GM06990 (cell line): ENCODE measurements around the gene CA12.

Experiments used
- DNase-seq: peaks from one replicate; pipeline ENCODE4 v3.0.0-alpha.2; 2011; ENCODE audit not compliant: insufficient read length; ENCODE audit errors: extremely low read depth
- H3K27me3 ChIP-seq: replicated peaks from 2 replicates; pipeline ENCODE4 v1.6.0; 2011; ENCODE audit warnings: low read length; ENCODE audit not compliant: control insufficient read depth, insufficient read depth
- H3K36me3 ChIP-seq: 2 replicates; pipeline ENCODE4 v1.5.1; 2011; ENCODE audit warnings: low read length; ENCODE audit not compliant: control insufficient read depth, insufficient read depth
- H3K4me3 ChIP-seq: replicated peaks from 2 replicates; pipeline ENCODE4 v1.5.1; 2011; ENCODE audit warnings: low read depth, mild to moderate bottlenecking, control low read depth, low read length
- CTCF ChIP-seq: IDR thresholded peaks from 2 replicates; pipeline ENCODE4 v1.5.1; 2011; ENCODE audit warnings: low read length, control low read depth, mild to moderate bottlenecking, inconsistent platforms; ENCODE audit not compliant: insufficient read depth, poor library complexity, severe bottlenecking

The CA12 gene

GRCh38 chr15:63364399-63365272 is 17.0 kb downstream of the CA12 start:
- no peak for DNase-seq
- no peaks in the 10 kb centered on the region for H3K36me3 ChIP-seq
- no peak overlapping the region for H3K4me3 ChIP-seq
- peaks cover 3% of the 10 kb centered on the region for H3K27me3 ChIP-seq
- TF ChIP-seq CTCF, result no peak

- Histone ChIP-seq H3K27me3 (peaks cover 3% of the 10 kb centered on the region), H3K36me3 (no peaks in the 10 kb centered on the region), H3K4me3 (no peak overlapping the region)
- TF ChIP-seq CTCF, result no peak
- no peak for DNase-seq
Measured at GRCh38 chr15:63363292-63363691, 18.4 kb downstream of the CA12 start.

DNA sequence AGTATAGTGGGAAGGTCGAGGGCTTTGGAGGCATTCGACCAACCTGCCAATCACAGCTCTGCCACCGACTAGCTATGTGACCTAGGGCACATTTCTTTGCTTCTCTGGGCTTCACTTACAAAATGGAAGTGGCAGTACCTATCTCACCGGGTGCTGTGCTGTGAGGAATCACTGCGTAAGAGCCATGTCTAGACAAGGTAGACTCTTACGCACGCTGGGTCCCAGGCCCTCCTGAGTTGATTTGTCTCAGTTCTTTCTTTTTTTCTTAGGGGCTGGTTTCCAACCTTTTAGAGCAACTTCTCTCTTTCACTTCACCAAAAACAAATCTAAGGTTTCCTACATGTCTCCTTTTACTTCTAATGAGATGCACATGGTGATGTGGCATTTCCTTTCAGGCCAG is 18.8 kb downstream of the CA12 start:
- H3K36me3 ChIP-seq, result no peaks in the 10 kb centered on the region
- no peak for DNase-seq
- H3K27me3 ChIP-seq, result peaks cover 3% of the 10 kb centered on the region
- no peak for TF ChIP-seq CTCF
- no peak overlapping the region for H3K4me3 ChIP-seq

- H3K4me3 ChIP-seq, result no peak overlapping the region
- DNase-seq, result no peak
- H3K36me3 ChIP-seq, result no peaks in the 10 kb centered on the region
- no peak for TF ChIP-seq CTCF
- peaks cover 3% of the 10 kb centered on the region for H3K27me3 ChIP-seq
Measured at GRCh38 chr15:63362196-63362595, 19.4 kb downstream of the CA12 start.

DNA sequence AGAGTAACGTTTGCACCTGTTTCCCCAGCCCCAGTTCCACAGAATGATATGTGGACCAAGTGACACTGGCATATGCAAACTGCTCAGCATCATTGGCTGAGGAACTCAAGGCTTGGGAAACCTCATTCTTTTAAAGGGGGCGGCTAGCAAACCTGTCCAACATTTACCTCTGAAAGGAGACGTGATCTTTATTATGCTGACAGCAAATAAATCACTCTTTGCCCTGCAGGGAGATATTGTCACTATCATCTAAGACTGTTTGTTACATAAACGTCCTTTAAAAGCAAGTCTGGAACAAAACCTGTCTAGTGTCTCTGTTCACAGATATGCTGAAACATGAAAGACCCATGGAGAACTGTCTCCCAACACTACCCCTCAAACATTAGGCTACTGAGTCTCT is 21.5 kb downstream of the CA12 start:
- DNase-seq, result no peak
- H3K27me3 ChIP-seq, result peaks cover 3% of the 10 kb centered on the region
- no peaks in the 10 kb centered on the region for H3K36me3 ChIP-seq
- no peak overlapping the region for H3K4me3 ChIP-seq
- no peak for TF ChIP-seq CTCF
